Measurements from ENCODE around the gene DCDC2C. TPM values are rescaled to one million over a fixed set of nuclear protein-coding genes. Genes with fewer than 3 reads are reported as not detected.

The DCDC2C gene
- total and polyA plus RNA-seq, 2 donors (not counting 3 experiments of a cell fraction or from before 2014, with no cell fraction given): not detected

DNA sequence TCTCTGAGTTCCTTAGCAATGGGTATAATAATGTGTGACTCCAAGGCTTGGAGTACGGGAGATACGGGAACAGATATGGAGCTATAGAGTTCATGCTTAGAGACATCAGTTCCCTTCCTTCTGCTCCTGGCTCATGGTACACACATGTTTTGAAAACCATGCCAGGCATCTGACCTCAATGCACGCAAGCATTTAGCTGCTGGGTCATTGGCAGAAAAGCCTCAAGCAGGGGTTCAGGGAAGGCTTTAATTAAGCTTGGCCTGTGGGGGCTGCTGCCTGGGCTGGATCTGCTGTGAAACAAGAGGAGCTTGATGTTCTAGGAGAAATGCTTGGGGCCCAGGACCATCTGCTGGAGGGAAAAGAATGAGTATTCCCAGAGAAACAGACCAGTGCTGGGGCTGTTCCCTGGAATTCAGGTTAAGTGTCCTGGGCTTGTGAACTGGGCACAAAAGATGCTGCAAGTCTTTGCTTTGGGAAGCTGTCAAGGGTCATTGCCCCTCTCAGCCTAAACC is 42.2 kb upstream of the DCDC2C start:
- no peak for TF ChIP-seq POLR2AphosphoS5 (IDR thresholded peaks at IDR 0.05; ENCODE audit: insufficient read depth, low read depth, low read length)
- no peak for TF ChIP-seq JUN (IDR thresholded peaks at IDR 0.05; ENCODE audit: borderline replicate concordance, insufficient read depth, insufficient read length, low read depth)
- TF ChIP-seq EZH2 (IDR thresholded peaks at IDR 0.05; ENCODE audit: borderline replicate concordance, low read depth, low read length, severe bottlenecking): no peak
- no peak for TF ChIP-seq GATA2 (IDR thresholded peaks at IDR 0.05; ENCODE audit: insufficient read depth, insufficient read length, low read depth, low read length)
- no peak for TF ChIP-seq FOS (IDR thresholded peaks at IDR 0.05; ENCODE audit: borderline replicate concordance, insufficient read depth, low read length)
- FAIRE-seq (no peak), DNase-seq (ENCODE audit: low read depth, low spot score) (no peak)
- POLR2A ChIA-PET: no interaction called here
- Histone ChIP-seq H3K9ac (replicated peaks; ENCODE audit: extremely low read depth, insufficient read depth, low read length) (no peak overlapping the region), H2AFZ (ENCODE audit: low read depth, low read length) (no peak overlapping the region), H3K27ac (ENCODE audit: insufficient read depth, low read depth, low read length) (no peak overlapping the region), H4K20me1 (replicated peaks; ENCODE audit: control insufficient read depth, extremely low read depth, insufficient read depth, low read length) (no peaks in the 10 kb centered on the region), H3K79me2 (ENCODE audit: control insufficient read depth, insufficient read depth, low read length) (no peaks in the 10 kb centered on the region), H3K36me3 (ENCODE audit: control insufficient read depth in 2 of 2, extremely low read depth in 1 of 2, insufficient read depth in 2 of 2, low read length in 2 of 2) (no peaks in the 10 kb centered on the region), H3K27me3 (ENCODE audit: control insufficient read depth in 2 of 2, insufficient read depth in 2 of 2, low read length in 2 of 2) (no peaks in the 10 kb centered on the region), H3K9me1 (replicated peaks; ENCODE audit: control insufficient read depth, extremely low read depth, insufficient read depth, low read length) (no peaks in the 10 kb centered on the region), H3K9me3 (replicated peaks; ENCODE audit: control insufficient read depth, insufficient read depth, low read length) (no peaks in the 10 kb centered on the region), H3K4me2 (ENCODE audit: insufficient read depth, low read length) (no peak overlapping the region), H3K4me3 (replicated peaks in 1 of 3; ENCODE audit: insufficient read depth in 1 of 3, low read depth in 1 of 3, low read length in 3 of 3) (no peak overlapping the region), H3K4me1 (ENCODE audit: control insufficient read depth, extremely low read depth, insufficient read depth, low read length) (no peaks in the 10 kb centered on the region)
- dilution Hi-C loops (cut with MboI; ENCODE audit: extremely low pct_ligation_motif_present, low sequenced_read_pairs): no loop called here
- intact Hi-C loops (cut with micrococcal nuclease): no loop called here
- CTCF ChIA-PET: interaction anchor here (1.1 kb wide), 1 partner anchor 9 kb away, joined by 4 read pairs; no protein-coding TSS in a partner anchor
- no TSS peak for BruUV-seq (replicated peaks)

DNA sequence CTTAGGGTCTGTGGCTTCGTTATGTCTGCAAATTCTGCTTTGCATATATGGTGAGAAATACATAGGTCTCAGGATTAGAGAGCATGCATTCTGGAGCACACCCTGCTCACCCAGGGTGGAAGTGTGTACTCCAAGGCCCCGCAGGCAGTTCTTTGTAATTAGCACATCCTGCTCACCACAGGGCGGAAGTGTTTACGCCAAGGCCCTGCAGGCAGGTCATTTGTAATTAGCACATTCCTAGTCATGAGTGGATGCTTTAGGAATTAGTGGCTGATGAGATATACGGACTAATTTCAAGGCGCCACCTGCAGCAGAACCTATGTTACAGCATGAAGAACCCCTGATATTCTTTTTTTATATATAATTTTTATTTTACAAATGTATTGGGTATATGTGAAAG is 41.1 kb upstream of the DCDC2C start:
- no peak for FAIRE-seq
- Histone ChIP-seq H4K20me1 (replicated peaks; ENCODE audit: control insufficient read depth, extremely low read depth, insufficient read depth, low read length) (no peaks in the 10 kb centered on the region), H3K27ac (ENCODE audit: insufficient read depth, low read depth, low read length) (no peak overlapping the region), H3K27me3 (ENCODE audit: control insufficient read depth in 2 of 2, insufficient read depth in 2 of 2, low read length in 2 of 2) (no peaks in the 10 kb centered on the region), H3K4me3 (replicated peaks in 1 of 3; ENCODE audit: insufficient read depth in 1 of 3, low read depth in 1 of 3, low read length in 3 of 3) (no peak overlapping the region), H3K4me2 (ENCODE audit: insufficient read depth, low read length) (no peak overlapping the region), H3K9me1 (replicated peaks; ENCODE audit: control insufficient read depth, extremely low read depth, insufficient read depth, low read length) (no peaks in the 10 kb centered on the region), H3K4me1 (ENCODE audit: control insufficient read depth, extremely low read depth, insufficient read depth, low read length) (no peaks in the 10 kb centered on the region), H3K36me3 (ENCODE audit: control insufficient read depth in 2 of 2, extremely low read depth in 1 of 2, insufficient read depth in 2 of 2, low read length in 2 of 2) (no peaks in the 10 kb centered on the region), H2AFZ (ENCODE audit: low read depth, low read length) (no peak overlapping the region), H3K9me3 (replicated peaks; ENCODE audit: control insufficient read depth, insufficient read depth, low read length) (no peaks in the 10 kb centered on the region), H3K9ac (replicated peaks; ENCODE audit: extremely low read depth, insufficient read depth, low read length) (no peak overlapping the region), H3K79me2 (ENCODE audit: control insufficient read depth, insufficient read depth, low read length) (no peaks in the 10 kb centered on the region)
- ChIA-PET CTCF (no interaction called here), POLR2A (no interaction called here)
- no TSS peak for BruUV-seq (replicated peaks)
- TF ChIP-seq MYC (IDR thresholded peaks at IDR 0.05; ENCODE audit: low read depth, low read length): no peak
- no peak for DNase-seq (ENCODE audit: low read depth, low spot score)
- intact Hi-C loops (cut with micrococcal nuclease) (no loop called here), dilution Hi-C loops (cut with MboI; ENCODE audit: extremely low pct_ligation_motif_present, low sequenced_read_pairs) (no loop called here)
